Stimulated activated CD4-positive, alpha-beta T cell treated with anti-CD3 and anti-CD28 coated beads, Interleukin-1b, Interleukin-23, amount 100 ng/mL, for 1 hour (primary cell): ENCODE measurements around the gene EPB41L3.

ENCODE experiments used
- DNase-seq, 2 donors: peaks; one replicate each; pipeline ENCODE4 v3.0.0-alpha.2; 2020; ENCODE audit warnings: low read depth in 2 of 2

The EPB41L3 gene

DNA sequence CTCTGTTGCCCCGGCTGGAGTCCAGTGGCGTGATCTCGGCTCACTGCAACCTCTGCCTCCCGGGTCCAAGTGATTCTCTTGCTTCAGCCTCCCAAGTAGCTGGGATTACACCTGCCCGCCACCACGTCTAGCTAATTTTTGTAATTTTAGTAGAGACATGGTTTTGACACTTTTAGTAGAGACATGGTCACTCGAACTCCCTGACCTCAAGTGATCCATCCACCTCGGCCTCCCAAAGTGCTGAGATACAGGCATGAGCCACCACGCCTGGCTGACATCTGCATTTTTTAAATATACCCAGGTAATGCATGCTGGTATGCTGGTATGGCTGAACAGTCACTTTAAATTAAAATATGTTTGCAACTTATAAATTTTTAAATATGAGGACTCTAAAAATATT is 91.9 kb downstream of the EPB41L3 start:
- DNase-seq = no peak

DNA sequence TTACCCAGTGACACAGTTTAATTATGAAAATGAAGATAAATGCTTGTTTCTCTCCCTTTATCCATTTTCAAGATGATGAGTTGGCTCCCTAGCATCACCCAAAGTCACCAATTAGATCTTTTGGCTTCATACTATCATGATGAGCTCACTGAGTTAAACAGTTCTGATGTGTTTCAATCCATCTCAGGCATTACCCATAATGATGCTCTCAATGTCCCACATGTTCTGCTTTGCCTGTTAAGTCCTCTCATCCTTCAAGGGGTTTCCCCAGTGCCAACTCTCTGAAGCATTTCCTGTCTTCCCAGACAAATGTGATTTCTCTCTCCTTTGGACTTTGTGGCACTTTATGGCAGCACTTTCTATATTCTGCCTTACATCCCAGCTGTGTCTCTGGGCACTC is 92.6 kb downstream of the EPB41L3 start:
- DNase-seq = no peak

DNA sequence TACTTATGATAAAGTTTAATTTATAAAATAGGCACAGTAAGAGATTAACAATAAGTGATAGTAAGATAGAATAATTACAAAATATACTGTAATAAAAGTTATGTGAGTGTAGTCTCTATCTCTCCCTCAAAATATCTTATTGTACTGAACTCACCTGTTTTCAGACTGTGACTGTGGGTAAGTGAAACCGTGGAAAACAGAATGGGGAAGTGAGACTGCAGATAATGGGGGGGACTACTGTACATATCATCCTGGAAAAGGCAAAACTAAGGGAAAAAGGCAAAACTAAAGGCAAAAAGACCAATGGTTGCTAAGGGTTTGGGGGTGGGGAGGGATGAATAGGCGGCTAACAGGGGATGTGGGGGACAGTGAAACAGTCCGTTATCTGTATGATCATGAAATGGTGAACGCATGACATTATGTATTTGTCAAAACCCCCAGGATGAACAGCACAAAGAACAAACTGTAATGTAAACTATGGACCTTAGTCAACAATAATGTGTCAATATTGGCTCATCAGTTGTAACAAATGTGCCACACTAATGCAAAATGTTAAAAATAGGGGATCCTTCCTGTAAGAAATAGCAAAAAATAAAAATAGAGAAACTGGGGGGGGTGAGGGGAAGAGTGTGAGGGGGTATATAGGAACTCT is 93.8 kb downstream of the EPB41L3 start:
- DNase-seq = no peak

DNA sequence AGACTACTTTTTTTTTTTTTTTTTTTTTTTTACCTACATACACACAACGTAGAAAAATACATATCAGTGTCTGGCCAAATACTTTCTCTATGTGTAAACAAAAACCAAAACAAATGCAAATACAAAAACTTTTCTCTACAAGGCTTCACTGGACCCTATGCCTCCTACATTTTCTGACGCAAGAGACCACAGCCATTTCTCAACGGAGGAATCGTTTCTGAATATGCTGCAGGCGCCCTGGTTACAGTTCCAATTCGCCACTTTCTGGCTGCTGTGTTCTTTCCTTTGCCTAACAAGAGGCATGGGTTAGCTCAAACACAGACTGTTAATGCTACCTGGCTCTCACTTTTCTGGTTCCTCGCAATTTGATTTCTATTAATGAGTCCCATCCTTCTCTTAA is 96.4 kb downstream of the EPB41L3 start:
- DNase-seq = no peak

DNA sequence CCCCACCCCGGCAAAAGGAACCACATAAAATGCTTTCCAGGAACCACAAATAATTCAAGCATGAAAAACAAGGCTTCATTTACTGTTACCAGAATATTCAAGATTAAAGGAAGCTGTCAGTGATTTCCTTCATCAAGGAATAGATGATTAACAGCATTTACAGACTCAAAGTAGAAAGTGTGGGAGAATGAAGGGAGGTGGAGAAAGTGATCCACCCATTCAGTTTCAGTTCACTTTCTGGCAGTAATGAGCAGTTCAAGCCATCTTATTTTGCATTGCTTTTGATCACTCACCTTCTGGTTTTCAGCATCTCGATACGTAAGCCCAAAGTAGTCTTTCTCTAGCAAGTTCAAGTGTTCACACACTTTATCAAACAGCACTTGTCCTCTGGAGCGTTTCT is 99.0 kb downstream of the EPB41L3 start:
- no peak for DNase-seq

DNA sequence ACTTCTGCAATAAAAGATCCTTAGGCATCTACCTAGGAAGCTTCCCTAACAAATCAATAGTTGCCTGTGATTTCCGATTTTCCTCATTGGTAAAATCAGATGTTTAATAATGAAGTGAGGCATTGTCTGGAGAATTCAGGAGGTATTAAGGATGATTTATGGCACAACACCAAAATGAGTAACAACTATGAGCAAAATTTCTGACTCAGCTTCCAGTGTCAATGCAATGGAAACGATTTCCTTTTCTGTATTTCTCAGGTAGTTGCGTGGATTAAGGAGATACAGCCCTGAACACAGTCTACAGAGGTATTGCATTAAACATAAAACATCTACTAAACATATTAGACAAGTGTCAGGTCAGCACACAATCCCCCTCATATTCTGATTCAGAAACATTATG is 99.5 kb downstream of the EPB41L3 start:
- DNase-seq = no peak

DNA sequence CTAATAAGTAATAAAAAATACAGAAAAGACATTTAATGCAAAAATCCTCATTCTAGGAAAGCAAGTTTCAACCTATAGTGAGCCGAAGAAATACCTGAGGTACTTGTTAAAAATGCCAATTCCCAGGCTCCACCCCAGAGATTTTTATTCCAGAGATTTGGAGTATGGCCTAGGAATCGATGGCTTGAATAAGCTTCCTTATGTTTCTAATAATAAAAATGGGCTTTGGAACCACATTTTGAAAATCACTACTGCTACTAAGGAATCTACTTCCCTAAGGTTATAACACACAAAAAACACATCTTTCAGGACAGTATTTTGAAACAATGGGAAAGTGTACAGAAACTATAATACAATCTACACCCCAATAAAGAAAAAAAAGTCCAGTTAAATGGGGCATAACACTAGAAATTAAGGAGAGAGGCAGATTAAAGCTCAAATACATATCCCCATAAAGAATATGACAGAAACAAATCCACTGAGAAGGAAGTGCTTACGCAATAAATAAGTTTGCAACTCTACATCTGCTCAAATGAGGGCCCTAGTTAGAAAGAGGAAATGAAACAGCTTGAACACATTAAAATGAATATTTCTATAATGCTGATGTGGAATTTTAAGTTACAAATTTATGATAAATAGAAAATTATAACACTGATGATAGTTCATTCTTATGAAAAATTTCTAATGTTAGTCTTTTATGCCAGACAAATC is 103.7 kb downstream of the EPB41L3 start:
- no peak for DNase-seq

DNA sequence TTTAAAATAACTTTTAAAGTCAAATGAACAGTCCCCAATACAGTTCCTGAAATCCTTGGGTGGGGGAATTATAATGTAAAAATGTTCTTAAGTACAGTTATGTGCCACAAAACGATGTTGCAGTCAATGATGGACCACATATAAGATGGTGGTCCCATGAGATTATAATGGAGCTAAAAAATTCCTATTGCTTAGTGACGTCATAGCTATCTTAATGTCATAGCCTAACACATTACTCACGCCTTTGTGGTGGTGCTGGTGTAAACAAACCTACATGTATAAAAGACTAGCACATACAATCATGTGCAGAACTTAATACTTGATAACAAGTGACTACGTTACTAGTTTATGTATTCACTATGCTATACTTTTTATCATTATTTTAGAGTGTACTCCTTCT is 109.4 kb downstream of the EPB41L3 start:
- DNase-seq = no peak

DNA sequence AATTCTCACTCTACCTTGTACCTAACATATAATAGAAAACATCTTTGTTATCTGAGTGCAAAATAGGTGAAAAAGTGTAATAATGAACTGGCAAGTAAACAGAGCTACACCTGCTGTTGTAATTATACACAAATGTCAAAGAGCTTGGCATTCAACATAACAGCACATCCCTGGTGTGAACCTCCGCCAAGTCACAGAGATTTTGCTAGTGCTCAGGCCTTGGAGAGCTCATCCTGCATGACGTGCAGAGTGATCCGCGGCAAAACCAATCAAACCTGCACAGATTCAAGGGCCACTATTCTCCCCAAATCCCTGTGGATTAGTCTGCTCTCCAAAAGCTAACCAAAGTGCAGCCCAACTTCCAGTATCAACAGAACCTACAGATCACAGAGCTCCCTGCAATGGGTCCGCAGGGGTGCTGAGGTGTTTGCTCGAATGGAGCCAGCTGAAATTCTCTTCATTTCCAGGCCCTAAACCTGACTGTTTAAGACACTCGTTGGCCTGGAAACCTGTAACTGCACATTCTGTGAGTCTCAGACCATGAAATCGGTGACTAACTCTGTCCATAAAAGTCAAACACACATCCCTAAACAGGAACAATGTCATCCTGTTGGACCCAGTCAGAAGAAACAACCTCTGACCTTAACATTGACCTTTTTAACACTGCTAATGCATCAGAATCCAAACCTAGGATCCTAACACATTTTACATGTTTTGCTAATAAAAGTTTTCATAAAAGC is 111.8 kb downstream of the EPB41L3 start:
- no peak for DNase-seq

DNA sequence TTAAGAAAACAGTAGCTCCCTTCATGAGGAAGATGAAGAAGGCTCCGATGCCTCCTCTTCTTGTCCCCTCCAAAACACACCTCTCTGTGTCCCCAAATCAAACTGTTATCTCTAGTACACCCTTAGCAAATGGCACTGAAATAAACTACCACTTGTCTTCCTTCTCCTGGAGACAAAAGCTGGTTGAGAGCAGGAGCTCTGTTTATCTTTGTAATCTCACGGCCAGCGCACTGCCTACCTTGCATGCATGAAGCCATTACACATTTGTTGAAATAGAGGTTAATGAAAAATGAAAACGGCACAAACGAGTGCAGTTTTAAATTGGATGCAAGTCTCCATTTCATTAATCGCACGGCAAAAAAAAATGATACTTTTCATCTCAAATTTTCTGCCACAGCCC is 113.7 kb downstream of the EPB41L3 start:
- DNase-seq = no peak

DNA sequence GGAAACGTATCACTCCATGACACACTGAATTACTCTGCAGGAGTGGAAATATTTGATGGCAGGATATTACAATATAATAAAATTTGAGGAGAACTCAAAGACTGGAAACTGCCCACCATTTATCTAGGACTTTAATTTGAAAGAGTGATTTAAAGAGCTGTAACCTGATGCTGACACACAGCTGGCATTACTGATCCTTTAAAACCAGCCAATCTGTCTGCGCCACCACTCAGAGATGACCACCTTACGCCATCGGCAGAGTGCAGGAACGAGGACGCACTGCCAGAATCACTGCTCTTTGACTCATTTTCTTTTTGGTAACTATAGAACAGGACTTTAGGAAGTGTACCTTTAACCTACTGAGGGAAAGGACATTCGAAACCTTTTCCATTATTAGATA is 114.1 kb downstream of the EPB41L3 start:
- DNase-seq = no peak

DNA sequence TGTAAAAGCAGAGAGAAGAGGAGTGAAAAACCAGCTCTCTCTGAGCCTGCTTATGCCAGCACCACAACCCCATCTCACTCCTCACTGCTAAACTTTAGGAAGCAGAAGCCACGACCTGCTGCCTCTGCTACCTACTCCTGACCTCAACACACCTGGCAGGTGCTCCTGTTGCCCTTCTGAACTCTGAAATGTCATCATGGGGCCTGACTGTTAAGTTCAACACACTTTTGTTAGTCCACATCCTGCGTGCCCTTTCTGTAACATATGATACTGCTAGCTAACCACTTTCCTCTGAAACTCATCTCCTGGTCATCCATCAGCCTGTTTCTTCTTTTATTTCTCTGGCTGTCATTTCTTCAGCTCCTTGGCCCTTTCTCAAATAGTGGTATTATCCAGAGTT is 118.1 kb downstream of the EPB41L3 start:
- DNase-seq = no peak

DNA sequence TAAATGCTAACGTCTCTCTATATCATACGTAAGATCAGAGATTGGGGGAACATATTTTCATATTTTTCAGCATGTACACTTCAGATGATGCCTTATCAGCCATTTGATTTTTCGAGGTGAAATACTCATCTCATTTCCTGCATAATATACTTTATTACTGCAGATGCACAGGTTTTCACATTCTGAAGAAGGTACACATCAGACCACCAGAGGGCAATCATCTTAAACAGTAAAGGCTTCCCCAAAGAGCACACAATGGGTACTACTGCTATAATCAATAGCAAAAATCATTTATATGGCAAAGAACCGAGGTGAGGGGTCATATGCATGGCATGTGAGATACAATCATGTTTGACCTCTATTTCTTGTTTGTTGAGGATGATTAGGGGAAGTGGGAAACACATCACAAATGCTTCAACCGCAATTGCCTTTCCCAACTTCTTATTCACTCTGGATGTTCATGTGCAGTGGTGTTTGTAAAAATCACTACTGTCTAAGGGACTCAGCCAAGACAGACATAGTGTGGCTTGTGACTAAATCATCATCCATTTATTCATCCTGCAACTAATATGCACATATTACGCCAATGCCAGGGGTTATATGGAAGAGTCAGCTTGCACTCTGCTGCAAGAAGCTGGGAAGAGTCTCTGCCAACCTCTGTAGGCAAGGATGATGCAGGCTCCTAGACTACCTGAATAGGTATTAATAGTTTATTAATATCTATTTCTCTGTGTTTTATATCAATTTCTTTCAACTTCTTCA is 118.7 kb downstream of the EPB41L3 start:
- no peak for DNase-seq

DNA sequence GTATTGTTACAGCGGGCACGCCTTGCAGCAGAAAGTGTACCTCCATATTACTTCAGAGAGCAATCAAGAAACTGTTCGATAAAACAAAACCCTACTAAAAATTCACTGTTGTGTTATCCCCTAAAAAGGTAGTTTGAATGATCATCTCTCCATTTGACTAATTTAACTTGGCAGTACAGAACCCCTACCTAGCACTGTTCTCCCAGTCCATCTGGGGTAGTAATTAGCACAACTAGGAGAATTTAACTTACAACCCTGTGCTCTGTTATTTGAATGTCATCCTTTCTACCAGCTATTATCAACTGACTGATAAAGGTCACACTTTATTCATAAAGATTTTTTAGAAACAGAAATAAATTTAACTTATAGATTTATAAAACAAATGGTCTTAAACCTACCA is 121.2 kb downstream of the EPB41L3 start:
- DNase-seq = no peak

DNA sequence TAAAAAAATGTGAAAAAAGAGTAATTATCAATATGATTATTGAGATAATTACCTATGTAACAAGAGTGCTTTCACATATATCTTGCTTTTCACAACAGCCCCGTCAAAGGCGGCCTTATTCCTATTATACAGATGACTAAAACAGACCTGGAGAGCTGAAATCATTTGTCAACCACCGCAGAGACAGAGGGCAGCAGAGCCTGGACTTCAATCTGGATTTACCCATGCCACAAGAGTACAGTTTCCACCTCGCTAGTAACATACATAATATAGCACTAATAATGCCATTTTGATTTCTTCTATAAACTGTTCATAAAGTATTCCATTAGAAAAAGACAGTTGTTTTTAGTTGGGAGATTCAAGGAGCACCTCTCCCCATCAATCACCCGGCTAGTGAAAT is 121.8 kb downstream of the EPB41L3 start:
- DNase-seq = no peak

DNA sequence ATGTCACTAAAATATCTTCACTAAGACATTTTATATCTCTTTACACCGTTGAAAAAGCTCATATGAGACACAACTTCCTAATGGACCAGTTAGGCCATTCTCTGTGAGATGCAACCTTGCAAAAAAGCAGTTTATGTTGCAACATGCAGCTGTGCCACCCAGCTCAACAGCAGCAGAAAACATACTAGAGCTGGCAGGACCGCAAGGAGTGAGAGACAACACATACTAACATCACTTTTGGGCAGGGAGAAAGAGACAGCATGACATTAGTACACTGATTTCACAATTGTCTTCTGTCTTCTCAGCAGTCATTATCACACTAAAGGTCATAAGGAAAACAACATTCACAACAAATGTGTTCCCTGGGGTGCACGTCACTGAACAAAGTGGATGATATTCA is 122.9 kb downstream of the EPB41L3 start:
- DNase-seq = no peak

DNA sequence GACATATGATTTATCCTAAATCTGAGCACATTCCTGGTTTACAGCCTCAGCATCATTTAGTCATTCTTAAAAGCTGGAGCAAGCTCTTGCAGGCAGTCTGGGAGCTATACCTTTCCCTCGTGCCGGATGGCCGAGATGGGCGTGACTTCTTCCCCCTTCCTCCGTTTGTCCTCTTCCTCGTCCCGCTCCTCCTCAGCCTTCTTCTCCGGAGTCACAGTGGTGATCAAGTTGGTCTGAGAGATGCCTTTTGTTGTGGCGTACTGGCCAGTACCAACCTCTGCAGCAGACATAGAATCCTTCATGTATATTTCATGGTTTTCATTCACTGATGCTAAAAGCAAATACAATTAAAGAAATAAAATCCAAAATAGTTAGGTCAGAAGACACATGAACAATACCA is 124.2 kb downstream of the EPB41L3 start:
- DNase-seq = no peak

DNA sequence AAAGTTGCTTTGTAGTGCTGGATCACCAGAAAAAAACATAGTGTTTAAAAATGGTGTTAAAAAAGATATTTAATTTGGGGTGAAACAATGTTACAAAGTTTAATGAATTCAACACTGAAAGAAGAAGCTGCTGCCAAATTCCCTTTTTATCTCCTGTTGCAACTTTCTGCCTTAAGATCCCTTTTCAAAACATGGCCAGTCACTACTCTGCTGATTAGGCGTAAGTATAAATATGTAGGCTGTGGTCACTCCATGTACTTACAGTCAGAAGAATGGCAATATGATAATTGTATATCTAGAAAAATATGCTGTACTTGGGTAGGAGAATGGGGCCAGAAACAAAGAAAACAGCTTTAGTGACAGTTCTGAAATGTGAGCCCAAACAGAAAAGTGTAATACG is 124.8 kb downstream of the EPB41L3 start:
- DNase-seq = no peak

DNA sequence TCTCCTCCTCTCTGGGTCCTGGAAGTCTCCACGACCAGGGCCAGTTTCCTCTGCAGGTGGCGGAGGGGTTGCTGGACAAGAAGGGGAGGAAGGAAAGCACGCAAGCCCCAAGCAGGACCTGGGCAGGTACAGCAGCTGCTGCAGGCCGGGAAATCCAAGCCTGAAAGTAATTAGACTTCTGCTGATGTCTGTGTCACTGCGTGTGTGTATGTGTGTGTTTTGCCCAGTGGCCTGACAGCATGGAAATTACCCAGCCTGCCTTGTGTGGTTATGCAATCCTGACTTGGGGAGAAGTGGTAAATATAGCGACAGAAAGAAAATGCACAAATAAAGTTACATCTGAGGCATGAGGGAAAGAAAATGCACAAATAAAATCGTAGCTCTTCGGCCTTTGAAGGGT is 126.5 kb downstream of the EPB41L3 start:
- no peak for DNase-seq

DNA sequence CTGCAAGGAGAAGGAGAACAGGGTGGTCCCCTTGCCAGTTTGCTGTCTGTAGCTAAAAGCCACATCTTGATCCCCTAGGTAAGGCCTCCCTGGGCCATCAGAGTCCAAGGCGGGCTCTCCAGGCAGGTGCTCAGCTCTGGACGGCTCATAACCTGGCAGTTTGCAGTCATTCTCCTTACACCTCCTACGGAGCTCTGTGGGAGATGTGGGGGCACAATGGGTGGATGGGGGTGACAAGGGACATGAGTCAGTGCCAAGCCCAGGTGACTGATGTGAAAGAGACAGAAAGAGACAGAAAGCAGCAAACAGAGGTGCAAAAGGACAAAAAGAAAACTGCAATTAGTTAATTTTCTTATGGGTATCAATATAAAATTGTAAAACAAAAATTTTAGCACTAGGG is 127.7 kb downstream of the EPB41L3 start:
- DNase-seq = no peak

DNA sequence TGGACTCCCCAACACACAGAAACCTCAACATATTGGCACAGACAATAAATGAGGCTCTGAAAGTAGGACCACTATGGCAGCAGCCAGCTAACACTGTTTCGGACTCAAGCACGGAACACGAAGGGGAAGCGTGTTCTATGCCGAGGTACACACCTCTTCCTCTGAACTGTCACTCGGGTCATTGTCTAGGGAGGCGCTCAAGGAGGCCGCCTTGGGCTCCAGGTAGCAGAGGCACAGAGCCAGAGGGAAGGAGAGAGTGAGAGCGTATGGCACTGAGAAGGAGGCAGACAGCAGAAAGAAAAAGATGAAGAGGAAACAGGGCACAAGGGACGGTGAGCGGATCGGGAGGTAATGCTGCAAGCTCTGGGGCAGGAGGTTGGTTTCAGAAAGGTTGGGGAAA is 128.1 kb downstream of the EPB41L3 start:
- no peak for DNase-seq

DNA sequence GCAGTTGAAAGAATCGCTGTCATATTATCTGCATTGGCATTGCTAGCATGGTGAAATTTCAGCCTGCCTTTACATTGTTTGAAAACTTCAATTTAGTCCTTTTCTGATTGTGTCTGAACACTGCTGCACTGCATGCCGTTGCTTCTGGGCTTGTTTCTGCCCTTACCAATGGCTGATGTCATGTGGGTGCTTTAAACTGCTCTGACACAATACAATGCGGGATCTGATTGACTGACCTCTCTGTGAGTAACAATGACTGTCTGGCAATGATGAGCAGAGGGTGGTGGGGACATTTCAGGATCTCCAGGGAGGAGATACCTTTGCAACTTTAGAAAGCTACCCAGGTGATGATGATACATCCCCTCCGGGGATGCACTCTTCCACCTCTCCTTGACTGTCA is 128.8 kb downstream of the EPB41L3 start:
- DNase-seq = no peak
